Activated CD4-positive, CD25-positive, alpha-beta regulatory T cell (primary cell): Measurements from ENCODE around the gene ZNF540.
"Not testable (repeated sequence)": the region's sequence is repeated elsewhere in the genome, so short reads cannot be mapped to it uniquely, and the experiment has no call there.

Source experiments
- DNase-seq, 4 experiments: peaks; one replicate each; lab custom pipeline; 2025; lab: John Stamatoyannopoulos, UW

ZNF540 gene

GRCh38 chr19:37594304-37594981 is at the start of gene ZNF540, which contains the start of gene ZNF571:
Gene ZNF540 (plus strand): TSS chr19:37594876. CDS start chr19:37598448, 3,572 bp downstream.
Gene ZNF571 (minus strand): TSS chr19:37594792. CDS start chr19:37586676, 8,116 bp downstream.
- DNase-seq = peak; percentile 68 to 81 (median 79)

- DNase-seq = peak; percentile 2 to 20 (median 10)
Measured at GRCh38 chr19:37551129-37551993, 43.3 kb upstream of the ZNF540 start.

GRCh38 chr19:37563518-37563917 is 31.2 kb upstream of the ZNF540 start:
- DNase-seq = no peak

- DNase-seq = no peak
Measured at GRCh38 chr19:37564624-37565369, 29.9 kb upstream of the ZNF540 start.

- no peak for DNase-seq
Measured at GRCh38 chr19:37565370-37565669, 29.4 kb upstream of the ZNF540 start.

- DNase-seq = no peak
Measured at GRCh38 chr19:37572203-37572602, 22.5 kb upstream of the ZNF540 start.

- DNase-seq = no peak
Measured at GRCh38 chr19:37583340-37583739, 11.3 kb upstream of the ZNF540 start.

- DNase-seq = no peak
Measured at GRCh38 chr19:37593996-37594303, 726 bp upstream of the ZNF540 start.

GRCh38 chr19:37594982-37595382 is 306 bp downstream of the ZNF540 start:
- peak; percentile 22 to 46 (median 28) for DNase-seq

- no peak for DNase-seq
Measured at GRCh38 chr19:37635076-37636056, 40.7 kb downstream of the ZNF540 start.

- DNase-seq = no peak
Measured at GRCh38 chr19:37654118-37654517, 59.4 kb downstream of the ZNF540 start.

- no peak for DNase-seq
Measured at GRCh38 chr19:37654629-37655300, 60.1 kb downstream of the ZNF540 start.

GRCh38 chr19:37655301-37655688 is 60.6 kb downstream of the ZNF540 start, which contains the start of gene ZFP30:
Gene ZFP30 (minus strand): TSS chr19:37655465. CDS start chr19:37647822, 7,643 bp downstream.
- peak; percentile 33 to 59 (median 48) for DNase-seq

GRCh38 chr19:37655689-37656371 is 61.2 kb downstream of the ZNF540 start:
- DNase-seq = peak; percentile 63 to 74 (median 68)

GRCh38 chr19:37657157-37657556 is 62.5 kb downstream of the ZNF540 start:
- not testable (repeated sequence) for DNase-seq
